ENCODE results near the gene SARS1.

The SARS1 gene

DNA sequence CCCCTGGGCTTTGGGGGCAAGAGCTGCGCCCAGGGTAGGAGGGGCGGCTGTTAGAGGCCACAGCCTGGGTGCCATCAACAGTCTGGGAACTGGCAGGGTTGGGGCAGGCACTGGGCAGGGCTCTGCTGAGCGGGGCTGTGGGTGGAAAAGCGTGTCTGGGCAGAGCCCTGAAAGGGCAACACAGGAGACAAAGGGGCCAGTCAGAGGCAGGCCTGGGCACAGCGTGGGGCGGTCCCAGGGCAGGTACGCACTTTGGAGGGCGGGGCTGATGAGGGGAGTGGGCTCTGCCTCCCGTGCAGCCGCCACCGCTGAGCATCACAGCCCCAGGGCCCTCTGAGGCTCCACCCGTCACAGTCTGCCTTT is 49.5 kb downstream of the SARS1 start:
- no peak for DNase-seq (ENCODE audit: low read depth)

DNA sequence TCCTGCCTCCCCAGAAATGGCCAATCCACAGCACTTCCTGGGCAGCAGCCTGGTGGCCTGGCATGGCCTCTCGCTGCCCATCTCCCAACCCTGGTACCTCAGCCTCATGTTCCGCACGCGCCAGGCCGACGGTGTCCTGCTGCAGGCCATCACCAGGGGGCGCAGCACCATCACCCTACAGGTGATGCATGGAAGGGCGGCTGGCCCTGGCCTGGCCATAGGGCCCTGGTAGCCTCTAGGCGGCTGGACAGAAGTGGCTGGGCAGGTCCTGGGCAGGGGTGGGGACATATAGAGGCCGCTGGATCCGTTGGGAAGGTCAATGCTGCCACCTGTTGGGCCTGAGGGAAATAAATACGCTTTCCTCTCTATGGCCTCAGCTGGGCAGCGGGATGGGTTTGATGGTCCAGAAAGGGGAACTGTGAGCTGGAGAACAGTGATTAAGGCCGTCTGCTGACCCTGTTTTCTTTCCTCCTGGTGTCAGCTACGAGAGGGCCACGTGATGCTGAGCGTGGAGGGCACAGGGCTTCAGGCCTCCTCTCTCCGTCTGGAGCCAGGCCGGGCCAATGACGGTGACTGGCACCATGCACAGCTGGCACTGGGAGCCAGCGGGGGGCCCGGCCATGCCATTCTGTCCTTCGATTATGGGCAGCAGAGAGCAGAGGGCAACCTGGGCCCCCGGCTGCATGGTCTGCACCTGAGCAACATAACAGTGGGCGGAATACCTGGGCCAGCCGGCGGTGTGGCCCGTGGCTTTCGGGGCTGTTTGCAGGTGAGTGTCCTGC is 50.1 kb downstream of the SARS1 start:
- DNase-seq (ENCODE audit: low read depth), result peak; percentile 54

DNA sequence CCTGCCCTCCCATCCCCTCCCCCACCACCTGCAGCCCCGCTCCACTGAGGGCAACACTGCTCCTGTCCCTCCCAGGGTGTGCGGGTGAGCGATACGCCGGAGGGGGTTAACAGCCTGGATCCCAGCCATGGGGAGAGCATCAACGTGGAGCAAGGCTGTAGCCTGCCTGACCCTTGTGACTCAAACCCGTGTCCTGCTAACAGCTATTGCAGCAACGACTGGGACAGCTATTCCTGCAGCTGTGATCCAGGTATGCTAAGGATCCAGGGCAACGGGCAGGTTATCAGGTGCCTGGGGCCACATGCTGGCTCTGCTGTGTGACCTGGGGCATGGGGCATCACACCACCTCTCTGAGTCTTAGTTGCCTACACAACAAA is 50.6 kb downstream of the SARS1 start:
- DNase-seq (ENCODE audit: low read depth), result no peak

DNA sequence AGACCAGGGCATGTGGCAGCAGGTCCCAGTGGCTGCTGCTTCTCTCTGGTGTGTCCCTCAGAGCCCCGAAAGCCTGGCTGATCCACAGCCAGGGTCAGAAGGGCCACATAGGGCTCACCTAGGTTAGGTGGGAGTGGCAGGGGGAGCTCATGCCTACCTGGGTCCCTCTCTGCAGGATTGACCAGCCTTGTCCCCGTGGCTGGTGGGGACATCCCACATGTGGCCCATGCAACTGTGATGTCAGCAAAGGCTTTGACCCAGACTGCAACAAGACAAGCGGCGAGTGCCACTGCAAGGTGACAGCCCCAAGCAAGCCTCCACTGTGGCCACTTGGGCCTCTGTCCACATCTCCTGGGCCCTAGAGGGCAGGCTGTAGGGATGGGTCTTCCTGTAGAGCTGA is 51.3 kb downstream of the SARS1 start:
- no peak for DNase-seq (ENCODE audit: low read depth)

DNA sequence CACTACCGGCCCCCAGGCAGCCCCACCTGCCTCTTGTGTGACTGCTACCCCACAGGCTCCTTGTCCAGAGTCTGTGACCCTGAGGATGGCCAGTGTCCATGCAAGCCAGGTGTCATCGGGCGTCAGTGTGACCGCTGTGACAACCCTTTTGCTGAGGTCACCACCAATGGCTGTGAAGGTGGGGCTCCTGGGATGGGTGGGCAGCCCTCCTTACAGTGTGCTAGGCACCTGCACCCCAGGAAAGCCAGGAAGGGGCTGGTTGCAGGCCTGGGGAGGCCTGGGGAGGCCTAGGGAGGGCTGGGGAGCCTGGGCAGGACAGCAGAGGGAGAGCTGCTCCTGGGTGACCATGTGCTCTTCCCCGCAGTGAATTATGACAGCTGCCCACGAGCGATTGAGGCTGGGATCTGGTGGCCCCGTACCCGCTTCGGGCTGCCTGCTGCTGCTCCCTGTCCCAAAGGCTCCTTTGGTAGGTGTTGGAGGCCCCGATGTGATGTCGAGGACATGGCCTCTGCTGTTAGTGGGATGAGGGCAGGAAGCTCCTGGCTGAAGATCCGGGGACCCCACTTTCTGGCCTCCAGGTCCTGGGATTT is 52.1 kb downstream of the SARS1 start:
- DNase-seq (ENCODE audit: low read depth), result no peak

DNA sequence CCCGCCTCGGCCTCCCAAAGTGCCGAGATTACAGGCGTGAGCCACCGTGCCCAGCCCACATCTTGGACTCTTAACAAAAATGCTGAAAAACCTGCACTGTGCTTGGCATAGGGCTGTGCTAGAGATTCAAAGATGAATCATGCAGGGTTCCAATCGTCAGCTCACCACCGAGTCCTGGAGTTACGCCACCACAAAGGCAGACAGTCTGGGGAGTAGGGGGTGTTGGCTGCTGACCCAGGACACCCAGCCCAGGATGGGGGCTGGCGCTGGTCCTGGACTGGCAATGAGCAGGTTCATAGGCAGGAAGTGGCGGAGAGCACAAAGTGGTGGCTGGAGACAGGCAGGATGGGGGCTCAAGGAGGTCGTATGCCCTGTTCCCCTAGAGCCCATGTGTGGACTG is 53.2 kb downstream of the SARS1 start:
- no peak for DNase-seq (ENCODE audit: low read depth)

DNA sequence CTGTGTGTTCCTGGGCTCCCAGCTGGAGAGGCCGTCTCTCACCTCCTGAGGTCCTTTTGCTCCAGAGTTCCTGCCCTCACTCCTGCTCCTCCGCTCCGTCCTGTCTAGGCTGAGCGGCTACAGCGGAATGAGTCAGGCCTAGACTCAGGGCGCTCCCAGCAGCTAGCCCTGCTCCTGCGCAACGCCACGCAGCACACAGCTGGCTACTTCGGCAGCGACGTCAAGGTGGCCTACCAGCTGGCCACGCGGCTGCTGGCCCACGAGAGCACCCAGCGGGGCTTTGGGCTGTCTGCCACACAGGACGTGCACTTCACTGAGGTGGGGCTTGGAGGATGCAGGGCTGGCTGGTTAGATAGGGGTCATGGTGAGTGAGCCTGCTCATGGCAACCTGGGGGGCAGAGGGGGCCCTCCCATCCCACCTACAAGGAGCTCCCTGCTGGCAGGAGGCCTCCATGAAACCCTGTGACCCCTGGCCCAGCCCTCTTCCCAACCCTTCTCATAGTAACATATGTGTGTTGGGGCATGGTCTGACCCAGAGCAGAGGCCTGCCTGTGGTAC is 54.1 kb downstream of the SARS1 start:
- no peak for DNase-seq (ENCODE audit: low read depth)

DNA sequence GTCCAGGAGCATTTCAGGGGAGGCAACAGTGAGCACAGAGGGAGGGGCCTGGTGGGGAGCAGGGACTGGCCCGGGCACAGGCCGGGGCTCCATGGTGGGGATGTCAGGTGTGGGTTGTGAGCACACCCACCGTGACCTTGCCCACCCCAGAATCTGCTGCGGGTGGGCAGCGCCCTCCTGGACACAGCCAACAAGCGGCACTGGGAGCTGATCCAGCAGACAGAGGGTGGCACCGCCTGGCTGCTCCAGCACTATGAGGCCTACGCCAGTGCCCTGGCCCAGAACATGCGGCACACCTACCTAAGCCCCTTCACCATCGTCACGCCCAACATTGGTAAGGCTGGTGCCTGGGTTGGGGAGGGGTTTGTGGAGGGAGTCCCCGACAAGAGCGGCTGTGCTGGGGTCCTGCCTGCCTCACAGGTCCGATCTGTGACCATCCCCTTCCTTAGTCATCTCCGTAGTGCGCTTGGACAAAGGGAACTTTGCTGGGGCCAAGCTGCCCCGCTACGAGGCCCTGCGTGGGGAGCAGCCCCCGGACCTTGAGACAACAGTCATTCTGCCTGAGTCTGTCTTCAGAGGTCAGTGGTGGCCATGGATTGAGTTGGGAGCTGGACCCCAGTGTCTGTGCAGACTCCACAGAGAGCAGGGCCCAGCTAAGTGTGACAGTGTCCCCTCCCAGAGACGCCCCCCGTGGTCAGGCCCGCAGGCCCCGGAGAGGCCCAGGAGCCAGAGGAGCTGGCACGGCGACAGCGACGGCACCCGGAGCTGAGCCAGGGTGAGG is 54.9 kb downstream of the SARS1 start:
- DNase-seq (ENCODE audit: low read depth), result no peak

DNA sequence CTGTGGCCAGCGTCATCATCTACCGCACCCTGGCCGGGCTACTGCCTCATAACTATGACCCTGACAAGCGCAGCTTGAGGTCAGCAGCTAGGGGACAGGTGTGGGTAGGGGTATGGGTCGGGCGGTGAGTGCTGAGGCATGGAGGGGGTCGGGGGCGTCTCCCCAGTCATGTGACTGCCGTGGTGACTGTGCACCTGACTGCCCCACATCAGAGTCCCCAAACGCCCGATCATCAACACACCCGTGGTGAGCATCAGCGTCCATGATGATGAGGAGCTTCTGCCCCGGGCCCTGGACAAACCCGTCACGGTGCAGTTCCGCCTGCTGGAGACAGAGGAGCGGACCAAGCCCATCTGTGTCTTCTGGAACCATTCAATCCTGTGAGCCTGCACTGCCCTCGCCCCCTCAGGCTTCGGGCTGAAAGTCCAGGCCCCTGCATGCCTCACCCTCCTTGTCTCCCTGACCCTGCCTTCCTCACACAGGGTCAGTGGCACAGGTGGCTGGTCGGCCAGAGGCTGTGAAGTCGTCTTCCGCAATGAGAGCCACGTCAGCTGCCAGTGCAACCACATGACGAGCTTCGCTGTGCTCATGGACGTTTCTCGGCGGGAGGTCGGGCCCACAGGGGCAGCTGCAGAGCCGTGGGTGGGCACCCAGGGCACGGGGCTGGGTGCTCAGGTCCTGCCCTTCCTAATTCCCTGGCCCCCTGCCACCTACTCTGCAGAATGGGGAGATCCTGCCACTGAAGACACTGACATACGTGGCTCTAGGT is 55.7 kb downstream of the SARS1 start:
- no peak for DNase-seq (ENCODE audit: low read depth)

DNA sequence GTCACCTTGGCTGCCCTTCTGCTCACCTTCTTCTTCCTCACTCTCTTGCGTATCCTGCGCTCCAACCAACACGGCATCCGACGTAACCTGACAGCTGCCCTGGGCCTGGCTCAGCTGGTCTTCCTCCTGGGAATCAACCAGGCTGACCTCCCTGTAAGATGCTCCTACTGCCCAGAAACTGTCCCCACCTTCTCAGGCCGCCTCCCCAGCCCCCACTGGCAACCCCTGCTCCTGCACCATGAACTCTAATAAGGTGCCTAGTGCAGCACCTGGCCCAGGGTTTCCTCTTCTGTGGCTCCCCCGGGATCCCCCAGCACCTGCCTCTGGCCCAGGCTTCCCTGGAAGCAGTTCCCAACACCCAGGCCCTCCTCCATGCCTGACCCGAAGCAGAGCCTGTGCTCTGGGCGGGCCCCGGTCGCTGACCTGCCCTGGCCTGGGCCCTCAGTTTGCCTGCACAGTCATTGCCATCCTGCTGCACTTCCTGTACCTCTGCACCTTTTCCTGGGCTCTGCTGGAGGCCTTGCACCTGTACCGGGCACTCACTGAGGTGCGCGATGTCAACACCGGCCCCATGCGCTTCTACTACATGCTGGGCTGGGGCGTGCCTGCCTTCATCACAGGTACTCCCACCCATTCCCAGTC is 56.4 kb downstream of the SARS1 start:
- DNase-seq (ENCODE audit: low read depth), result no peak

DNA sequence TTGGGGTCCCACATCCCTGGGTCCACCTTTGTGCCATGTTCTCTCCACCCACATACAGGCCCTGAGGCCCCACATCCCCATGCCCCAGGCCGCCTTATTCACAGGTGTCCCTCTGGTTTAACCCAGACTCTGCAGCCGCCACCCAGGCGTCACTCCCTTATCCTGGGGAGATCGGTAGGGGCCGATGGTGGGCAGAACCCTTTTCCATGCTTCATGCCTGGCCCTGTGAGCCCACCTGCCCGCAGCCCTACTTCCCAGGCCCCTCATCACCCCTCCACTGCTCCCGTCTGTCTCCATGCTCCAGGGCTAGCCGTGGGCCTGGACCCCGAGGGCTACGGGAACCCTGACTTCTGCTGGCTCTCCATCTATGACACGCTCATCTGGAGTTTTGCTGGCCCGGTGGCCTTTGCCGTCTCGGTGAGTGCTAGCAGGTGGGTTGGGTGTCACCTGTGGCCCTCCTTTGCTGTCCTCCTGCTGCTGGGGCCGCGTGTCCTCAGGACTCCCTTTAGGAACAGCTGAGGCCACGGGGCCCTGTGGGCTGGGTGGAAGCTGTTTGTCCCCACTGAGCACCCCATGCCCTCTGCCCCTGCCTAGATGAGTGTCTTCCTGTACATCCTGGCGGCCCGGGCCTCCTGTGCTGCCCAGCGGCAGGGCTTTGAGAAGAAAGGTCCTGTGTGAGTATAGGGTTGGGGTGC is 57.1 kb downstream of the SARS1 start:
- no peak for DNase-seq (ENCODE audit: low read depth)

DNA sequence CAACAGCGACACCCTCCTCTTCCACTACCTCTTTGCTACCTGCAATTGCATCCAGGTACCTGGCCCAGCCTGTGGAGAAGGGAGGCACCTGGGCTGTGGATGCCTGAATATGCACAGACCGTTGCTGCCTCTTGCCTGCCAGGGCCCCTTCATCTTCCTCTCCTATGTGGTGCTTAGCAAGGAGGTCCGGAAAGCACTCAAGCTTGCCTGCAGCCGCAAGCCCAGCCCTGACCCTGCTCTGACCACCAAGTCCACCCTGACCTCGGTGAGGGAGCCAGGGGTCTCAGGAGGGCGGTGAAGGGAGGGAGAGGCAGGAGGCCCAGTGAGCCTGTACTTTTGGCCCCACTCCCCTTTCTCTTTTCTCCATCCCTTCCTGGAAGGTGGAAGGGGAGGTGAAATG is 57.7 kb downstream of the SARS1 start:
- no peak for DNase-seq (ENCODE audit: low read depth)

DNA sequence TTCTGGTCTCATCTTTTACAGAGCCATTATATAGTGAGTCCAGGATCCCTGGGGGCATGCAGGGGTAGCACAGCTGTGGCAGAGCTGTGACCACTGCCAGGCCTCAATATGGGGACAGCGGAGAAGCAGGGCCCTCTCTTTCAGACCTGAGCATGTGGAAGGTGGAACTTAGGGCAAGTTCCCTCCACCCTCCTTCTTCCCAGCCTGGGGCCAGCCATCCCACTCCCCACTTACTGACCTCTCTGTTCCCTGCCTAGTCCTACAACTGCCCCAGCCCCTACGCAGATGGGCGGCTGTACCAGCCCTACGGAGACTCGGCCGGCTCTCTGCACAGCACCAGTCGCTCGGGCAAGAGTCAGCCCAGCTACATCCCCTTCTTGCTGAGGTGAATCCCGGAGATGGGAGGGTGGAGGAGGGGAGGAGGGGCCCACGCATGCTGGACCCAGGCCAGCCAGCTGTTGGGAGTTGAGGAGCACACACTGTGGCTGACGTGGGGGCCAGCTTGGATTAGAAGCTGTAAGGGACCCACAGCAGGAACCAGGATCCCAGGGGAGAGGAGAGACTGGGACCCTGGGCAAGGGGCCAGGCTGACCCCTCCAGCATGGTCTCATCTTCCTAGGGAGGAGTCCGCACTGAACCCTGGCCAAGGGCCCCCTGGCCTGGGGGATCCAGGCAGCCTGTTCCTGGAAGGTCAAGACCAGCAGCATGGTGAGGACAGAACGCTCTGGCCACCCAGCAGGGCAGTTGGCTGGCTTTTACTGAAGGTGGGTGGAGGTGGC is 58.5 kb downstream of the SARS1 start:
- no peak for DNase-seq (ENCODE audit: low read depth)

DNA sequence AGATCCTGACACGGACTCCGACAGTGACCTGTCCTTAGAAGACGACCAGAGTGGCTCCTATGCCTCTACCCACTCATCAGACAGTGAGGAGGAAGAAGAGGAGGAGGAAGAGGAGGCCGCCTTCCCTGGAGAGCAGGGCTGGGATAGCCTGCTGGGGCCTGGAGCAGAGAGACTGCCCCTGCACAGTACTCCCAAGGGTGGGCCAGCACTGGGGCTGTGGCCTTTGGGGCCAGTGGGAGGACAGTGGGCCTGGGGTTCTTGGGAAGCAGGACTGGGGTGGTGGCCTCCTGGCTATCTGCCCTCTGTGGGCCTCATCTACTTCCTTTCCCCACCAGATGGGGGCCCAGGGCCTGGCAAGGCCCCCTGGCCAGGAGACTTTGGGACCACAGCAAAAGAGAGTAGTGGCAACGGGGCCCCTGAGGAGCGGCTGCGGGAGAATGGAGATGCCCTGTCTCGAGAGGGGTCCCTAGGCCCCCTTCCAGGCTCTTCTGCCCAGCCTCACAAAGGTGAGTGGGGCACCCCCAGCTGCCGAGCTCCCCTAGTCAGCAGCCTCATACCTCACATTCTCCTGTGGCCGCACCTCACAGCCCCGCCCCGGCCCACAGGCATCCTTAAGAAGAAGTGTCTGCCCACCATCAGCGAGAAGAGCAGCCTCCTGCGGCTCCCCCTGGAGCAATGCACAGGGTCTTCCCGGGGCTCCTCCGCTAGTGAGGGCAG is 59.3 kb downstream of the SARS1 start:
- no peak for DNase-seq (ENCODE audit: low read depth)

DNA sequence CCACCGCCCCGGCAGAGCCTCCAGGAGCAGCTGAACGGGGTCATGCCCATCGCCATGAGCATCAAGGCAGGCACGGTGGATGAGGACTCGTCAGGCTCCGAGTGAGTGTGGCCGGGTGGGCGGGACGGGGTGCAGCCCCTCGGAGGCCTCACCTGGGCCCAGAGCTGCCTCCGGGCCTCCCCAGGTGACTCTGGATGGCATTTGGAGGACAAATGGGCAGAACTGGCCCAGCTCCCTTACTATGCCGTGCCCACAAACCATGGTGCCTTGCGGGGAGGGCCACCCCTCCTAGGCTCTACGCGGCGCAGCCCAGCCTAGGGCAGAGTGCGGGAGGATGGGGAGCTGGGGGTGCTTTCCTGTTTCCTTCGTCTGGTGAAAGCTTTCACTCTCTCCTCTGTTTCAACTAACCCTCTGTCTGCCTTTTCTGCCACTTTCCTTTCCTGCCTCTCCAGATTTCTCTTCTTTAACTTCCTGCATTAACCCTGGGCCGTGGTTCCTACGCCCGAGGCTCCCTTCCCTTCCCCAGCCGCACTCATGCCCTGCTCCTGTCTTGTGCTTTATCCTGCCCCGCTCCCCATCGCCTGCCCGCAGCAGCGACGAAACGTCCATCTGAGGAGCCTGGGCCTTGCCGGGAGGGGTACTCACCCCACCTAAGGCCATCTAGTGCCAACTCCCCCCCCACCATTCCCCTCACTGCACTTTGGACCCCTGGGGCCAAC is 60.0 kb downstream of the SARS1 start:
- DNase-seq (ENCODE audit: low read depth), result no peak

DNA sequence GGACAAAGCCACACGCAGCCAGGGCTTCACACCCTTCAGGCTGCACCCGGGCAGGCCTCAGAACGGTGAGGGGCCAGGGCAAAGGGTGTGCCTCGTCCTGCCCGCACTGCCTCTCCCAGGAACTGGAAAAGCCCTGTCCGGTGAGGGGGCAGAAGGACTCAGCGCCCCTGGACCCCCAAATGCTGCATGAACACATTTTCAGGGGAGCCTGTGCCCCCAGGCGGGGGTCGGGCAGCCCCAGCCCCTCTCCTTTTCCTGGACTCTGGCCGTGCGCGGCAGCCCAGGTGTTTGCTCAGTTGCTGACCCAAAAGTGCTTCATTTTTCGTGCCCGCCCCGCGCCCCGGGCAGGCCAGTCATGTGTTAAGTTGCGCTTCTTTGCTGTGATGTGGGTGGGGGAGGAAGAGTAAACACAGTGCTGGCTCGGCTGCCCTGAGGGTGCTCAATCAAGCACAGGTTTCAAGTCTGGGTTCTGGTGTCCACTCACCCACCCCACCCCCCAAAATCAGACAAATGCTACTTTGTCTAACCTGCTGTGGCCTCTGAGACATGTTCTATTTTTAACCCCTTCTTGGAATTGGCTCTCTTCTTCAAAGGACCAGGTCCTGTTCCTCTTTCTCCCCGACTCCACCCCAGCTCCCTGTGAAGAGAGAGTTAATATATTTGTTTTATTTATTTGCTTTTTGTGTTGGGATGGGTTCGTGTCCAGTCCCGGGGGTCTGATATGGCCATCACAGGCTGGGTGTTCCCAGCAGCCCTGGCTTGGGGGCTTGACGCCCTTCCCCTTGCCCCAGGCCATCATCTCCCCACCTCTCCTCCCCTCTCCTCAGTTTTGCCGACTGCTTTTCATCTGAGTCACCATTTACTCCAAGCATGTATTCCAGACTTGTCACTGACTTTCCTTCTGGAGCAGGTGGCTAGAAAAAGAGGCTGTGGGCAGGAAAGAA is 61.1 kb downstream of the SARS1 start:
- DNase-seq (ENCODE audit: low read depth), result no peak

DNA sequence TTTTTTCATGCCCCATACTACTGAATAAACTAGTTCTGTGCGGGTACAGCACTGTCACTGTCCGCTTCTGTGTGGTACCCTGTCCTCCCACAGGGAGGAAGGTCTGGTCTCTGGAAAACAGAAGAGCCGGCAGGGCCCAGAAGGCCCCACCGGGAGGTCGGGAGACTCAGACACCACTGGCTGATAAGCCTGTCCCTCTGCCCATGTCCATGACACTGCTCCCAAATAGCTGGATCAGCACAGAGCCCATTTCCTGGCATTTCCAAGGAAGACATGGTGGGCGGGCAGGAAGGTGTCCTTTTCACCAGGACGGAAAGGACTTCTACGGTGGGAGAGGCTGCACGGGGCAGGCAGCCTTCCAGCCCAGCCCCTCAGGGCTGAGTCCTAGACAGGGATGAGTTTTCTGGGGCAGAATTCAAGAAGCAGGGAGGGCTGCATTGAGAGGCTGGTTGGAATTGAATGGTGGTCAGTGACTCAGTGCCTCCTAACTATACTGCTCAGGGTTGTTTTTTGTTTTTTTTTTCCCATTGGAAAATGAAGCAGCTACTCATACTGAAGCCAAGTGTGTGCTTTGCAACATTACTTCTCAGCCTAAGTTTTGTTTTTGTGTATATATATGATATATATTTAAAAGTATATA is 62.1 kb downstream of the SARS1 start:
- no peak for DNase-seq (ENCODE audit: low read depth)
